Measurements from ENCODE around the gene NUCB1. TPM values are rescaled to one million over a fixed set of nuclear protein-coding genes. Genes with fewer than 3 reads are reported as not detected.

The NUCB1 gene
- total and polyA plus RNA-seq, 9 of the 15 experiments (the other 6 are each of a cell fraction or from before 2014, with no cell fraction given) = 3.1 to 153 (median 71.7) TPM

DNA sequence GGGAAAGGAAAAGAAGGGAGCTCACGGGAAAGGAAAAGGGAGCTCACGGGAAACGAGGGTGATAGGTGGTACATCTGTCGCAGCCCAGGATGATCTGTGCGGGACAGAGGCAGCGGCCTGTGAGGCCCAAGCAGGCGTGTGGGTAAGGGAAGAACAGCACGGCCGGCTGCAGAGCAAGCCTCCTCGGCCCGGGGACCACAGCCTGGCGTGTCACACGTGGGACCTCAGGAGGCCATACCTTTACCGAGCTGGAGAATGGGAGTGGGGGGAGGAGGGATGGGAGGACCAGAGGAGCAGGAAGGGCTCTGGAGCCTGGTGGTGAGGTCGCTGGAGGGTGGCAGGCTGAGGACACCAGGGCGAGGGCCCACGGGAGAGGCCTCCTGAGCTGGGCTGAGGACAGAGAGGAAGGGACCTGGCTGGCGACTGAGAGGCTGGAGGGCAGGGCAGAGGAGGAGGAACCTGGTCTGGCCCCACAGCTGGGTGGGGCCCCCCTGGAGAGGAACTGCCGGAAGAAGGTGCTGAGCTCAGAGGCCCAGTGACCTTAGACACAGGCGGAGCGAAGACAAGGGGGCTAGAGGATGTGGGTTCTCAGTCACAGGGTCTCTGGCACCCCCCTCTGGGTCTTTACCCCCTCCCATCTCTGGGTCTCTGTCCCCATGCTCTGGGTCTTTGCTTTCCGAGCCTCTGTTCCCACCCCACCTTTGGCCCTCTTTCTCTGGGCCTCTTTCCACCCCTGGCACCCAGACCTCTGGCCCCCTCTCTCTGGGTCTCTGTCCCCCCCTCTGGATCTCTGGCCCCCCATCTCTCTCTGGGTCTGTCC lies 62.1 kb downstream of the NUCB1 start:
- no TSS peak for BruUV-seq (replicated peaks)
- Histone ChIP-seq H4K20me1 (replicated peaks; ENCODE audit: control insufficient read depth, insufficient read depth, low read length) (peaks cover 17% of the 10 kb centered on the region), H3K27ac (ENCODE audit: extremely low read depth, low read depth, low read length) (peak overlapping the region; percentile 99), H3K4me3 (peak overlapping the region; percentile 45), H3K9me3 (replicated peaks; ENCODE audit: control insufficient read depth, insufficient read depth, low read depth, low read length) (no peaks in the 10 kb centered on the region), H3K4me2 (ENCODE audit: insufficient read depth, low read length) (peak overlapping the region; percentile 89), H3K27me3 (ENCODE audit: control insufficient read depth in 2 of 2, insufficient read depth in 2 of 2, low read length in 2 of 2) (no peaks in the 10 kb centered on the region), H3K79me2 (ENCODE audit: control insufficient read depth, insufficient read depth, low read length) (peaks cover 51% of the 10 kb centered on the region), H3K36me3 (ENCODE audit: control insufficient read depth, insufficient read depth, low read length) (peaks cover 32% of the 10 kb centered on the region), H3K4me1 (replicated peaks in 1 of 2; ENCODE audit: control insufficient read depth in 2 of 2, insufficient read depth in 2 of 2, low read length in 2 of 2) (peaks cover 22 to 41% of the 10 kb centered on the region in 2 experiments), H2AFZ (ENCODE audit: low read depth, low read length) (peak overlapping the region; percentile 37), H3K9ac (ENCODE audit: insufficient read depth in 1 of 2, low read depth in 2 of 2, low read length in 2 of 2) (peak overlapping the region; percentile 93 to 95), H3K9me1 (ENCODE audit: control insufficient read depth, insufficient read depth, low read length) (no peaks in the 10 kb centered on the region)
- intact Hi-C loops (cut with micrococcal nuclease) = no loop called here
- 18% methylated on average over 21 of the region's 22 CpGs for WGBS (ENCODE audit: insufficient coverage, low coverage, missing lambda C conversion rate)
- in situ Hi-C loops (cut with MboI) = loop anchor here (10.0 kb wide), 1 partner anchor 87 kb away; the partner anchor contains the start of gene PPP1R15A
- ChIA-PET POLR2A (interaction anchor here (0.6 to 1.9 kb wide), 13 partner anchors 8 to 117 kb away, joined by 3 to 43 read pairs (median 4); partner anchors contain the start of genes DHDH, NUCB1 and PPP1R15A), CTCF (ENCODE audit: low intra/inter-chr PET ratio) (no interaction called here)
- ATAC-seq (peak; percentile 70), FAIRE-seq (peak; percentile 87), DNase-seq (ENCODE audit: extremely low read depth in 1 of 4, low spot score in 3 of 4) (peak; percentile 77 to 92 (median 83))
- TF ChIP-seq ATF1 (CRISPR knock-in tag; IDR thresholded peaks at IDR 0.05) = no peak
- TF ChIP-seq ATF1 (tag; IDR thresholded peaks at IDR 0.05) = peak; percentile 39
- TF ChIP-seq ESRRB (CRISPR knock-in tag; IDR thresholded peaks at IDR 0.05; ENCODE audit: borderline replicate concordance) = no peak
- peak; percentile 82; the same call in 1 of the 2 replicates for TF ChIP-seq ARID4B (CRISPR knock-in tag; IDR thresholded peaks at IDR 0.05)
- 0 out of 2 replicates have a peak, but pooled peaks have one; percentile 23 for TF ChIP-seq GATAD2A (IDR thresholded peaks at IDR 0.05)
- TF ChIP-seq TGIF2 (CRISPR knock-in tag; IDR thresholded peaks at IDR 0.05) = no peak
- no peak for TF ChIP-seq RAD51 (IDR thresholded peaks at IDR 0.05; ENCODE audit: borderline replicate concordance, low read depth)
- TF ChIP-seq RUNX1 (IDR thresholded peaks at IDR 0.05; ENCODE audit: low read depth) = no peak
- TF ChIP-seq BRD9 (IDR thresholded peaks at IDR 0.05; ENCODE audit: low read depth, partially characterized antibody) = peak; percentile 67
- peak; percentile 40 for TF ChIP-seq SMARCA4 (IDR thresholded peaks at IDR 0.05)
- TF ChIP-seq ZNF592 (IDR thresholded peaks at IDR 0.05) = peak; percentile 95
- no peak for TF ChIP-seq ZNF586 (CRISPR knock-in tag; conservative IDR thresholded peaks at IDR 0.05)
- TF ChIP-seq MAFF (IDR thresholded peaks at IDR 0.05; ENCODE audit: low read length) = no peak
- TF ChIP-seq FOXK1 (CRISPR knock-in tag; IDR thresholded peaks at IDR 0.05; ENCODE audit: borderline replicate concordance) = no peak
- no peak for TF ChIP-seq ZNF766 (CRISPR knock-in tag; conservative IDR thresholded peaks at IDR 0.05)
